Mesendoderm (in vitro differentiated cells): ENCODE data around the gene IFNLR1.

Source experiments
- DNase-seq: peaks from one replicate; pipeline ENCODE4 v3.0.0; 2013
- H2AK5ac ChIP-seq: 2 replicates; pipeline ENCODE4 v1.6.1; 2013; ENCODE audit warnings: low read length, inconsistent platforms
- H2BK120ac ChIP-seq: 2 replicates; pipeline ENCODE4 v1.6.1; 2013; ENCODE audit warnings: low read depth, mild to moderate bottlenecking, low read length, moderate library complexity, mixed read lengths
- H2BK15ac ChIP-seq: replicated peaks from 2 replicates; pipeline ENCODE4 v1.6.1; 2013; ENCODE audit warnings: low read depth, mild to moderate bottlenecking, moderate library complexity
- H2BK5ac ChIP-seq: 2 replicates; pipeline ENCODE4 v1.6.1; 2013; ENCODE audit warnings: low read length, inconsistent platforms
- H3K18ac ChIP-seq: 2 replicates; pipeline ENCODE4 v1.6.1; 2013; ENCODE audit warnings: mild to moderate bottlenecking, low read length, mixed read lengths
- H3K23ac ChIP-seq: one replicate; pipeline ENCODE4 v1.6.1; 2013; ENCODE audit warnings: low read length
- H3K27ac ChIP-seq: 2 replicates; pipeline ENCODE4 v1.5.1; 2013; ENCODE audit warnings: low read depth, mild to moderate bottlenecking, inconsistent platforms, low read length, moderate library complexity
- H3K27me3 ChIP-seq: 2 replicates; pipeline ENCODE4 v1.6.1; 2013; ENCODE audit warnings: low read length, control low read depth, mild to moderate bottlenecking, inconsistent platforms; ENCODE audit not compliant: insufficient read depth, poor library complexity
- H3K36me3 ChIP-seq: 2 replicates; pipeline ENCODE4 v1.6.1; 2013; ENCODE audit warnings: low read length, inconsistent platforms; ENCODE audit not compliant: control insufficient read depth, insufficient read depth
- H3K4ac ChIP-seq: one replicate; pipeline ENCODE4 v1.6.1; 2013; ENCODE audit warnings: low read depth, mild to moderate bottlenecking, low read length, moderate library complexity
- H3K4me1 ChIP-seq: 2 replicates; pipeline ENCODE4 v1.6.1; 2013; ENCODE audit warnings: low read depth, low read length, inconsistent platforms; ENCODE audit not compliant: control insufficient read depth
- H3K4me2 ChIP-seq: 2 replicates; pipeline ENCODE4 v1.6.1; 2013; ENCODE audit warnings: low read length
- H3K4me3 ChIP-seq: 2 replicates; pipeline ENCODE4 v1.5.1; 2013; ENCODE audit warnings: mild to moderate bottlenecking, low read length
- H3K56ac ChIP-seq: one replicate; pipeline ENCODE4 v1.6.1; 2013; ENCODE audit warnings: low read length
- H3K79me1 ChIP-seq: 2 replicates; pipeline ENCODE4 v1.6.1; 2013; ENCODE audit warnings: low read length, inconsistent platforms
- H3K79me2 ChIP-seq: 2 replicates; pipeline ENCODE4 v1.6.1; 2013; ENCODE audit warnings: mild to moderate bottlenecking, low read length; ENCODE audit not compliant: control insufficient read depth, insufficient read depth
- H3K9ac ChIP-seq: 2 replicates; pipeline ENCODE4 v1.6.1; 2013; ENCODE audit warnings: low read length, inconsistent platforms
- H4K5ac ChIP-seq: one replicate; pipeline ENCODE4 v1.6.1; 2013; ENCODE audit warnings: low read length
- H4K8ac ChIP-seq: one replicate; pipeline ENCODE4 v1.6.1; 2013; ENCODE audit warnings: low read depth, mild to moderate bottlenecking, control low read depth, low read length, moderate library complexity
- WGBS: extraction: QIAGEN DNeasy Blood & Tissue Kit; methylation state at CpG from one replicate; pipeline ENCODE4 v1.1.7; 2013; ENCODE audit warnings: low lambda C conversion rate, missing lambda C conversion rate; ENCODE audit not compliant: insufficient coverage; ENCODE audit errors: extremely low coverage; 5-methylcytosine and 5-hydroxymethylcytosine counted together

Gene IFNLR1

GRCh38 chr1:24120965-24121364, 66.1 kb downstream of the IFNLR1 start:
- Histone ChIP-seq H3K27ac (no peak overlapping the region), H3K27me3 (no peaks in the 10 kb centered on the region), H3K4ac (no peak overlapping the region), H4K5ac (no peak overlapping the region), H3K4me3 (no peak overlapping the region), H2AK5ac (no peak overlapping the region), H3K79me2 (no peaks in the 10 kb centered on the region), H3K36me3 (no peaks in the 10 kb centered on the region), H3K18ac (no peak overlapping the region), H2BK5ac (no peak overlapping the region), H3K4me1 (no peaks in the 10 kb centered on the region), H4K8ac (no peak overlapping the region), H3K79me1 (no peaks in the 10 kb centered on the region), H3K56ac (no peak overlapping the region), H3K9ac (no peak overlapping the region), H2BK15ac (no peak overlapping the region), H3K4me2 (no peak overlapping the region), H3K23ac (no peak overlapping the region), H2BK120ac (no peak overlapping the region)
- no CpG with 5 or more reads among the region's 3 CpGs for WGBS
- DNase-seq: no peak

GRCh38 chr1:24119859-24120756, 67.0 kb downstream of the IFNLR1 start:
- DNase-seq: no peak
- no peak overlapping the region for H2AK5ac ChIP-seq
- no peak overlapping the region for H2BK5ac ChIP-seq
- H3K23ac ChIP-seq: no peak overlapping the region
- no peaks in the 10 kb centered on the region for H3K4me1 ChIP-seq
- WGBS: no CpG with 5 or more reads among the region's 17 CpGs
- H3K79me1 ChIP-seq: no peaks in the 10 kb centered on the region
- H3K9ac ChIP-seq: no peak overlapping the region
- no peak overlapping the region for H3K27ac ChIP-seq
- H3K4ac ChIP-seq: no peak overlapping the region
- H3K56ac ChIP-seq: no peak overlapping the region
- H3K4me3 ChIP-seq: no peak overlapping the region
- no peak overlapping the region for H4K5ac ChIP-seq
- no peak overlapping the region for H3K18ac ChIP-seq
- H3K79me2 ChIP-seq: no peaks in the 10 kb centered on the region
- no peak overlapping the region for H2BK120ac ChIP-seq
- H2BK15ac ChIP-seq: no peak overlapping the region
- H3K36me3 ChIP-seq: no peaks in the 10 kb centered on the region
- no peaks in the 10 kb centered on the region for H3K27me3 ChIP-seq
- no peak overlapping the region for H3K4me2 ChIP-seq
- H4K8ac ChIP-seq: no peak overlapping the region

GRCh38 chr1:24119489-24119858, 67.6 kb downstream of the IFNLR1 start:
- Histone ChIP-seq H2AK5ac (no peak overlapping the region), H4K5ac (no peak overlapping the region), H3K4ac (no peak overlapping the region), H3K9ac (no peak overlapping the region), H2BK15ac (no peak overlapping the region), H2BK120ac (no peak overlapping the region), H3K18ac (no peak overlapping the region), H3K79me2 (no peaks in the 10 kb centered on the region), H3K27ac (no peak overlapping the region), H4K8ac (no peak overlapping the region), H3K56ac (no peak overlapping the region), H3K79me1 (no peaks in the 10 kb centered on the region), H3K36me3 (no peaks in the 10 kb centered on the region), H3K23ac (no peak overlapping the region), H3K4me2 (no peak overlapping the region), H3K4me3 (no peak overlapping the region), H3K27me3 (no peaks in the 10 kb centered on the region), H3K4me1 (no peaks in the 10 kb centered on the region), H2BK5ac (no peak overlapping the region)
- DNase-seq: no peak
- WGBS: no CpG with 5 or more reads among the region's 5 CpGs

GRCh38 chr1:24118410-24119242, 68.5 kb downstream of the IFNLR1 start:
- Histone ChIP-seq H3K4ac (no peak overlapping the region), H3K27me3 (no peaks in the 10 kb centered on the region), H2BK120ac (no peak overlapping the region), H2BK5ac (no peak overlapping the region), H3K4me2 (no peak overlapping the region), H3K56ac (no peak overlapping the region), H3K23ac (no peak overlapping the region), H3K4me3 (no peak overlapping the region), H3K9ac (no peak overlapping the region), H3K18ac (no peak overlapping the region), H3K27ac (no peak overlapping the region), H3K36me3 (no peaks in the 10 kb centered on the region), H2BK15ac (no peak overlapping the region), H4K8ac (no peak overlapping the region), H3K79me2 (no peaks in the 10 kb centered on the region), H3K4me1 (no peaks in the 10 kb centered on the region), H4K5ac (no peak overlapping the region), H2AK5ac (no peak overlapping the region), H3K79me1 (no peaks in the 10 kb centered on the region)
- no CpG with 5 or more reads among the region's 8 CpGs for WGBS
- no peak for DNase-seq

GRCh38 chr1:24117722-24118409, 69.2 kb downstream of the IFNLR1 start:
- DNase-seq: no peak
- H3K4ac ChIP-seq: no peak overlapping the region
- H3K18ac ChIP-seq: no peak overlapping the region
- no peaks in the 10 kb centered on the region for H3K27me3 ChIP-seq
- no CpG with 5 or more reads among the region's 14 CpGs for WGBS
- H2BK15ac ChIP-seq: no peak overlapping the region
- H3K9ac ChIP-seq: no peak overlapping the region
- no peak overlapping the region for H2BK120ac ChIP-seq
- no peak overlapping the region for H3K4me3 ChIP-seq
- no peaks in the 10 kb centered on the region for H3K79me1 ChIP-seq
- H3K4me1 ChIP-seq: no peaks in the 10 kb centered on the region
- H3K23ac ChIP-seq: no peak overlapping the region
- no peaks in the 10 kb centered on the region for H3K79me2 ChIP-seq
- no peaks in the 10 kb centered on the region for H3K36me3 ChIP-seq
- H3K4me2 ChIP-seq: no peak overlapping the region
- no peak overlapping the region for H4K5ac ChIP-seq
- no peak overlapping the region for H4K8ac ChIP-seq
- H2BK5ac ChIP-seq: no peak overlapping the region
- H2AK5ac ChIP-seq: no peak overlapping the region
- no peak overlapping the region for H3K56ac ChIP-seq
- no peak overlapping the region for H3K27ac ChIP-seq
